K562 (cell line): ENCODE results near the gene SLC16A9. TPM values are rescaled to one million over a fixed set of nuclear protein-coding genes. Genes with fewer than 3 reads are reported as not detected.

ENCODE experiments used
- ATAC-seq: fragments of 200-7000 bp; cut with Tn5 transposase; 3 replicates; pipeline ENCODE4 v1.9.1; 2020; ENCODE audit warnings: moderate library complexity
- BruUV-seq: library from RNA; stranded (reverse); fragments of 400-500 nt; replicated peaks from 2 replicates; lab custom pipeline; 2021; lab: Mats Ljungman, UMichigan
- CTCF ChIA-PET: fragments of 300-600 bp; formaldehyde crosslinking; extraction: SDS; loops from one replicate; lab custom pipeline; 2021; ENCODE audit warnings: low intra/inter-chr PET ratio; lab: Yijun Ruan, JAX
- POLR2A ChIA-PET: fragments of 300-600, 350-650 bp; sonication (Branson Sonifier 250); formaldehyde crosslinking; extraction: SDS; loops from one replicate; lab custom pipeline; 2021; ENCODE audit warnings: antibody characterized with exemption, inconsistent platforms; lab: Yijun Ruan, JAX
- DNase-seq, 4 experiments: peaks; one replicate each; pipeline versions ENCODE4 v3.0.0 to v3.0.0-alpha.2; 2011 to 2018; ENCODE audit warnings: low spot score in 3 of 4, mixed read lengths in 3 of 4; ENCODE audit errors: extremely low read depth in 1 of 4
- FAIRE-seq: peaks from 2 replicates; lab custom pipeline; 2011; peaks lifted over from hg19 to GRCh38; lab: Jason Lieb, UNC
- H2AFZ ChIP-seq: 2 replicates; pipeline ENCODE4 v1.6.0; 2011; ENCODE audit warnings: low read depth, low read length, control low read depth, inconsistent platforms
- H3K27ac ChIP-seq: fragments of 200-600 bp; 3 replicates; pipeline ENCODE4 v1.8.0; 2011; ENCODE audit warnings: low read depth, mild to moderate bottlenecking, control low read depth, inconsistent platforms, low read length, moderate library complexity, mixed read lengths; ENCODE audit errors: extremely low read depth
- H3K27me3 ChIP-seq, 2 experiments: fragments of 300-600 bp in 1 of 2; 2 replicates in 1 of 2; 3 replicates in 1 of 2; pipeline versions ENCODE4 v1.6.0 to v1.8.0; 2011; ENCODE audit warnings: inconsistent platforms in 2 of 2, low read length in 2 of 2, mild to moderate bottlenecking in 1 of 2, mixed read lengths in 1 of 2, moderate library complexity in 1 of 2; ENCODE audit not compliant: control insufficient read depth in 2 of 2, insufficient read depth in 2 of 2
- H3K36me3 ChIP-seq: fragments of 300-600 bp; 3 replicates; pipeline ENCODE4 v1.8.0; 2011; ENCODE audit warnings: mild to moderate bottlenecking, low read length, inconsistent platforms; ENCODE audit not compliant: control insufficient read depth, insufficient read depth
- H3K4me1 ChIP-seq, 2 experiments: fragments of 200-600 bp in 1 of 2; replicated peaks in 1 of 2; 2 replicates in 1 of 2; 3 replicates in 1 of 2; pipeline versions ENCODE4 v1.5.1 to v1.8.0; 2011; ENCODE audit warnings: inconsistent platforms in 2 of 2, low read length in 2 of 2, mild to moderate bottlenecking in 1 of 2, mixed read lengths in 1 of 2, moderate library complexity in 1 of 2; ENCODE audit not compliant: control insufficient read depth in 2 of 2, insufficient read depth in 2 of 2
- H3K4me2 ChIP-seq: 2 replicates; pipeline ENCODE4 v1.6.1; 2011; ENCODE audit warnings: low read length, control low read depth, inconsistent platforms, mixed read lengths; ENCODE audit not compliant: insufficient read depth
- H3K4me3 ChIP-seq: fragments of 200-600 bp; sonication (generic), shearing (Covaris generic); 2 replicates; pipeline ENCODE4 v1.5.1; 2016; ENCODE audit warnings: control low read depth, inconsistent platforms
- H3K79me2 ChIP-seq: fragments of 200-600 bp; 3 replicates; pipeline ENCODE4 v1.8.0; 2011; ENCODE audit warnings: low read length, inconsistent platforms; ENCODE audit not compliant: control insufficient read depth, insufficient read depth
- H3K9ac ChIP-seq, 2 experiments: 2 replicates each; pipeline versions ENCODE4 v1.6.0 to v1.6.1; 2011; ENCODE audit warnings: low read depth in 2 of 2, low read length in 2 of 2, control low read depth in 1 of 2, inconsistent platforms in 1 of 2, mild to moderate bottlenecking in 1 of 2, mixed read lengths in 1 of 2; ENCODE audit not compliant: insufficient read depth in 1 of 2
- H3K9me1 ChIP-seq: one replicate; pipeline ENCODE4 v1.6.0; 2011; ENCODE audit warnings: inconsistent platforms, mild to moderate bottlenecking, low read length, moderate library complexity; ENCODE audit not compliant: control insufficient read depth, insufficient read depth
- H3K9me3 ChIP-seq: replicated peaks from 2 replicates; pipeline ENCODE4 v1.5.1; 2011; ENCODE audit warnings: low read depth, low read length, inconsistent platforms; ENCODE audit not compliant: control insufficient read depth, insufficient read depth
- H4K20me1 ChIP-seq: replicated peaks from 2 replicates; pipeline ENCODE4 v1.6.1; 2011; ENCODE audit warnings: low read length, inconsistent platforms, mixed read lengths; ENCODE audit not compliant: control insufficient read depth, insufficient read depth
- BRCA1 ChIP-seq, 2 experiments: fragments of 450-650 bp in 1 of 2; sonication (generic) in 1 of 2; formaldehyde crosslinking in 1 of 2; IDR thresholded peaks; 2 replicates each; pipeline versions ENCODE4 v1.5.0 to v1.6.1; 2017 to 2020; ENCODE audit warnings: mild to moderate bottlenecking in 1 of 2, missing genetic modification reagents in 1 of 2
- E2F3 ChIP-seq: fragments of 250-450 bp; sonication (Bioruptor Pico); IDR thresholded peaks from 2 replicates; pipeline ENCODE4 v1.4.0; 2020; ENCODE audit warnings: mild to moderate bottlenecking
- IRF9 ChIP-seq: fragments of 450-650 bp; IDR thresholded peaks from 2 replicates; pipeline ENCODE4 v1.6.1; 2016; ENCODE audit warnings: missing biosample characterization, missing genetic modification characterization
- RBFOX2 ChIP-seq: fragments of 200-400 bp; formaldehyde crosslinking; IDR thresholded peaks from 2 replicates; pipeline ENCODE4 v1.6.1; 2017; ENCODE audit warnings: low read depth, mild to moderate bottlenecking, low read length, moderate library complexity
- TEAD2 ChIP-seq: fragments of 450-650 bp; IDR thresholded peaks from 2 replicates; pipeline ENCODE4 v1.6.1; 2016; ENCODE audit warnings: missing genetic modification characterization, control low read depth, missing compliant biosample characterization
- ZBED1 ChIP-seq: IDR thresholded peaks from 2 replicates; pipeline ENCODE4 v1.6.1; 2014
- ZBTB49 ChIP-seq: sonication (generic); formaldehyde crosslinking; IDR thresholded peaks from 2 replicates; pipeline ENCODE4 v1.8.0; 2022; ENCODE audit warnings: missing genetic modification reagents, mild to moderate bottlenecking, borderline replicate concordance
- ZNF143 ChIP-seq: sonication (generic); formaldehyde crosslinking; IDR thresholded peaks from 2 replicates; pipeline ENCODE4 v1.9.0; 2022; ENCODE audit warnings: mild to moderate bottlenecking, missing genetic modification reagents
- WGBS: fragments of 100-300 bp; shearing (Covaris generic); methylation state at CpG from one replicate; pipeline ENCODE4 v1.1.6; 2016; ENCODE audit warnings: low coverage, mixed read lengths; ENCODE audit not compliant: insufficient coverage; ENCODE audit errors: missing lambda C conversion rate; 5-methylcytosine and 5-hydroxymethylcytosine counted together
- in situ Hi-C: fragments of 300-500 bp; cut with MboI; formaldehyde crosslinking; loops from 4 replicates; pipeline ENCODE4 v1.15.0; 2018; ENCODE audit warnings: inconsistent platforms, mixed read lengths
- intact Hi-C: fragments of 100-400 bp; cut with micrococcal nuclease; formaldehyde crosslinking; loops from 2 replicates; pipeline ENCODE4 v1.14.2; 2022
- polyA plus RNA-seq, 8 experiments: library from polyadenylated mRNA; depleted of rRNA in 4 of 8; stranded (reverse) in 5 of 8; unstranded in 3 of 8; fragments of >200 nt; fragmentation: Nextera tagmentation in 2 of 8; fragmentation: Illumina TruSeq in 1 of 8; extraction: Ambion mirVana in 2 of 8; extraction: Trizol in 1 of 8; gene quantifications; 2 replicates each; pipeline versions ENCODE4 v1.2.1 to v1.2.3, GENCODE V29; 2011 to 2014; ENCODE audit warnings: inconsistent platforms in 1 of 8, missing spikeins in 1 of 8
- total RNA-seq, 7 experiments: library from RNA; depleted of rRNA in 6 of 7; stranded (reverse); fragments of >200 nt in 6 of 7; fragmentation: Illumina TruSeq in 2 of 7; extraction: Trizol in 2 of 7; gene quantifications; 2 replicates each; pipeline versions ENCODE4 v1.2.1 to v1.2.3, GENCODE V29; 2011 to 2021; ENCODE audit warnings: low replicate concordance in 1 of 7

The SLC16A9 gene
- total and polyA plus RNA-seq, 9 of the 15 experiments (the other 6 are each of a cell fraction or from before 2014, with no cell fraction given) = 0.90 to 6.4 (median 2.1) TPM

GRCh38 chr10:59628456-59628855 is 81.2 kb downstream of the SLC16A9 start:
- DNase-seq = no peak
- H3K79me2 ChIP-seq = no peaks in the 10 kb centered on the region
- no peak for ATAC-seq
- no peaks in the 10 kb centered on the region; a peak in 1 of 5 replicates for H3K27me3 ChIP-seq
- no peaks in the 10 kb centered on the region for H3K4me1 ChIP-seq
- intact Hi-C loops = loop anchor here (5.0 to 10.0 kb wide), 2 partner anchors 476 to 804 kb away; no protein-coding TSS in a partner anchor
- no peak for TF ChIP-seq BRCA1 (IDR thresholded peaks at IDR 0.05)
- TF ChIP-seq BRCA1 (CRISPR knock-in tag; IDR thresholded peaks at IDR 0.05) = no peak
- TF ChIP-seq TEAD2 = no peak
- no peak for TF ChIP-seq ZBTB49 (CRISPR knock-in tag)
- no peak for TF ChIP-seq IRF9 (tag)
- TF ChIP-seq E2F3 = no peak
- no peak for TF ChIP-seq ZNF143
- no peak for TF ChIP-seq RBFOX2
- TF ChIP-seq ZBED1 = no peak
- no peak overlapping the region for H3K4me2 ChIP-seq
- H3K4me3 ChIP-seq = no peak overlapping the region
- H3K9me3 ChIP-seq = no peaks in the 10 kb centered on the region
- no peaks in the 10 kb centered on the region for H4K20me1 ChIP-seq
- no TSS peak for BruUV-seq
- no peak overlapping the region for H3K9ac ChIP-seq
- POLR2A ChIA-PET = interaction anchor here (1.0 to 1.9 kb wide), 2 partner anchors 390 to 402 kb away, joined by 3 to 5 read pairs; no protein-coding TSS in a partner anchor
- no peaks in the 10 kb centered on the region for H3K9me1 ChIP-seq
- CTCF ChIA-PET = no interaction called here
- 1% methylated on average over 6 of the region's 6 CpGs for WGBS
- no peak overlapping the region for H2AFZ ChIP-seq
- in situ Hi-C loops = loop anchor here (5.0 to 25.0 kb wide), 3 partner anchors 179 to 809 kb away; no protein-coding TSS in a partner anchor
- no peak overlapping the region for H3K27ac ChIP-seq
- H3K36me3 ChIP-seq = no peaks in the 10 kb centered on the region
- FAIRE-seq = no peak
